Camera-type eye (tissue), 1 donor: ENCODE data around the gene DYNLT2. TPM values are rescaled to one million over a fixed set of nuclear protein-coding genes. Genes with fewer than 3 reads are reported as not detected.

Source experiments
- total RNA-seq: library from RNA; depleted of rRNA; stranded (reverse); fragments of >200 nt; gene quantifications from one replicate; pipeline ENCODE4 v1.2.3, GENCODE V29; 2014

DYNLT2 gene
- 6.4 TPM for total RNA-seq

DNA sequence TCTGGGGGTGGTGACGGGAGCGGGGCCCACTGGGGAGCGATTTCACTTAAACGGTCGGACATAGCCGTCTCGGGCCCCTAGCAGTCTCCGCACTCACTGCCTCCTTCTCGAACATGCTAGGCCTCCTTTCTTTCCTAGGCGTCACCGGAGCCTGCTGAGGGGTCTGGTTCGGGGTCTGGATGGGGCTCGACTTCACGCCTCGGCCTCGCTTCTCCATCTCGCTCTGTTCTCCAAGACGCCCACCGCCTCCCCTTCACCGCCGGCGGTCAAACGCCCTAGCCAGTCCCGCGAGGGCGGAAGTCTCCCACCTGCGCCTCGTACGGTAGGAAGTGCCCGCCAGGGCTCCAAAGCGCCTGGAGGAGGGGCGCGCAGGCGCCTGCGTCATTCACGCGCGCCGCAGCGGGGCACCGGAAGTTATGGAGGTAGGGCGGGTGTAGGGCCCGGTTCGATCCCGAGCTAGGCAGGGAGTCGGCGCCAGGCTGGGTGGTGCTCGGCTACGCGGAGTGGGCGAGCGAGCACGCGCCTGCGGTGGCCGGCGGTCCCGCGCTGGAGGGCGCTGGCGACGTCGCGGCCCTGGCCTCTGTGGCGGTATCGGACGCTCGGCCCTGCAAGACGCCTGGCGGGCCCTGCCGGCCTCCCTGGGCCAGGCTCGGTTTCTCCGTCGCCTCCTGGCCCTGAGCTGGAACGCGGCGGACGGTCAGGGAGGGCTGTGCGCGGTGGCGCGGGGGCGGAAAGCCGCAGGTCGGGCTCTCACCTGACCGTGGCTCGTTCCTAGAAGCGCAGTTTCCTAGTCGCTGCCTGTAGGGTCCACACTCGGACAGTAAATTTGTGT lies at the start of gene DYNLT2, which contains the start of gene ERMARD:
DYNLT2 (minus strand) TSS at position 331 of the 832 bp plus-strand sequence; CDS start at position 217, 114 bp downstream.
ERMARD (plus strand) TSS at position 381 of the 832 bp plus-strand sequence; CDS start at position 417, 36 bp downstream.

GRCh38 chr6:169724494-169725124 lies 26.8 kb downstream of the DYNLT2 start, which contains the start of gene PHF10:
Gene PHF10 (minus strand): TSS chr6:169724500. CDS start chr6:169723931, 569 bp downstream.

GRCh38 chr6:169701954-169702839 lies 49.2 kb downstream of the DYNLT2 start, which contains the start of the genes C6orf120 and WDR27:
Gene C6orf120 (plus strand): TSS chr6:169702126. CDS start chr6:169702460, 334 bp downstream.
Gene WDR27 (minus strand): TSS chr6:169702029. CDS start chr6:169689005, 13,024 bp downstream.

Other genes starting within 250 kb of the DYNLT2 start
- gene WDR27, start 49.5 kb downstream of the DYNLT2 start, total RNA-seq, result 70.3 TPM
- 39.0 TPM for gene C6orf120, start 49.4 kb downstream of the DYNLT2 start, total RNA-seq
- gene PHF10, start 27.1 kb downstream of the DYNLT2 start, total RNA-seq, result 107 TPM
- gene ERMARD, start 50 bp upstream of the DYNLT2 start, total RNA-seq, result 35.5 TPM